Measurements from ENCODE around the gene PRRT1B. TPM values are rescaled to one million over a fixed set of nuclear protein-coding genes. Genes with fewer than 3 reads are reported as not detected.
"Not testable (repeated sequence)": the region's sequence is repeated elsewhere in the genome, so short reads cannot be mapped to it uniquely, and the experiment has no call there.

PRRT1B gene
- total RNA-seq, 1 donor from 2014 or later = not detected

DNA sequence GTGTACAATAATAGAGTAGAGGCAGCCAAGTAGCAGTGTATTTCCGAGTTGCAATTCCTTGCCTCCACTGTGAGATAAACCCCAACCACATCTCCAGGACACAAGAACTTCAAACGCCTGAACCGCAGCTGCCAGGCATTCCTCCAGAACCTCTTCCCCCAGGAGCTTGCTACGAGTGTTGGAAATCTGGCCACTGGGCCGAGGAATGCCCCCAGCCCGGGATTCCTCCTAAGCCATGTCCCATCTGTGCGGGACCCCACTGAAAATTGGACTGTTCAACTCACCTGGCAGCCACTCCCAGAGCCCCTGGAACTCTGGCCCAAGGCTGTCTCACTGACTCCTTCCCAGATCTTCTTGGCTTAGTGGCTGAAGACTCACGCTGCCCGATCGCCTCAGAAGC lies 3.9 kb downstream of the PRRT1B start:
- not testable (repeated sequence) for DNase-seq (ENCODE audit: low read depth in 2 of 2)

DNA sequence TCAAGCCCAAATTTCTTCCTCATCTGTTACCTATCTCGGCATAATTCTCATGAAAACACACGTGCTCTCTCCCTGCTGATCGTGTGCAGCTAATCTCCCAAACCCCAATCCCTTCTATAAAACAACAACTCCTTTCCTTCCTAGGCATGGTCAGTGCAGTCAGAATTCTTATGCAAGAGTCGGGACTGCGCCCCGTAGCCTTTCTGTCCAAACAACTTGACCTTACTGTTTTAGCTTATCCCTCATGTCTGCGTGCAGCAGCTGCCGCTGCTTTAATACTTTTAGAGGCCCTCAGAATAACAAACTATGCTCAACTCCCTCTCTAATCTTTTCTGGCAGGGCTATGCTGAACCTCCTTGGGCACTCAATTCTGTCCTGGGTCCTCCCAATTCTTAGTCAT lies 5.1 kb downstream of the PRRT1B start:
- DNase-seq (ENCODE audit: low read depth in 2 of 2) = not testable (repeated sequence)

DNA sequence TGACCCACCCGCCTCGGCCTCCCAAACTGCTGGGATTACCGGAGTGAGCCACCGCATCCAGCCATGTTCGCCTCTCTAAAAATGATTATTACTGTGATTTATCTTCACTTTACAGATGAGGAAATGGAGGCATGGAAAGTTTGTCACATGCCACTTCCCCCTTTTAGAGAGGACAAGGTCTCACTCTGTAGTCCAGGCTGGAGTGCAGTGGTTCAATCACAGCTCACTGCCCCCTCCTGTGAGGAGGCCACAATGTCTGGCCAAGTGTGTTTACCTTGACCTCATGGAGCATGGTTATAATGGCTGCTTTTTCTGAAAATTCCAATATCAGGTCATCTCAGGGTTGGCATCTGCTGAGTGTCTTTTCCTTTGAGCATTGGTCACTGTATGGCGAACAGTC lies 6.7 kb downstream of the PRRT1B start:
- DNase-seq (ENCODE audit: low read depth in 2 of 2) = no peak

DNA sequence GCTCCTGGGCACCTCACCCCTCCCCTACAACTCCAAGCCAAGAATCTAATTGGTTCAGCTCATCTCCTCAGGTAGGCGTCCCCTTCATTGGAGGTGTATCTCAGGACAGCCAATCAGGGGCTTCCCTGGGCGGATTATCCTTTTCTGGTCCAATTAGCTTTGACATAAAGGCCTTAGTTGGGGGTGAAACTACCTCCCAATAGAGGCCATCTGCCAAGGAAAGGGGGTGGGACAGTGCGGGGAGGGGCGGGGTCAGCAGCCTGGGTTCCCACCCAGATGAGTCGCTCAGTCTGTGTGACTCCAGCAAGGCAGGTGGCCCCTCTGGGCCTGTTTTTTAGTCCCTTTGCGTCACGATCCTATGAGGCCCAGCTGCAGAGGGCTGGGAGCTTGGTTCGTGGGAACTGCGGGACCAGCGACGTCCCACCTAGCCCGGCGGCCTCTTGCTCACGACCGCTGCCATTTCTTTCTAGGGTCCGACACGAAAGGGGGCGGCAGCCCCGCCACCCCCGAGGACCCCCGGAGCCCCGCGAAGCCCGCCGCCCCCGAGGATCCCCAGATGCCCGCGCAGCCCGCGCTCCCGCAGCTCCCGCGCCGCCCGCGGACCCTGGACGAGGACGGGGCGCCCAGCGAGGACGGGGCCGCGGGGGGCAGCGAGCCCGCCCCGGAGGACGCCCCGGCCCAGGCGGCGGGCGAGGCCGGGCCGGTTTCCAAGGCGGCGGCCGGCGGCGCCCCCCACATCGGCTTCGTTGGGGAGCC lies 8.9 kb downstream of the PRRT1B start:
- no peak for DNase-seq (ENCODE audit: low read depth in 2 of 2)

DNA sequence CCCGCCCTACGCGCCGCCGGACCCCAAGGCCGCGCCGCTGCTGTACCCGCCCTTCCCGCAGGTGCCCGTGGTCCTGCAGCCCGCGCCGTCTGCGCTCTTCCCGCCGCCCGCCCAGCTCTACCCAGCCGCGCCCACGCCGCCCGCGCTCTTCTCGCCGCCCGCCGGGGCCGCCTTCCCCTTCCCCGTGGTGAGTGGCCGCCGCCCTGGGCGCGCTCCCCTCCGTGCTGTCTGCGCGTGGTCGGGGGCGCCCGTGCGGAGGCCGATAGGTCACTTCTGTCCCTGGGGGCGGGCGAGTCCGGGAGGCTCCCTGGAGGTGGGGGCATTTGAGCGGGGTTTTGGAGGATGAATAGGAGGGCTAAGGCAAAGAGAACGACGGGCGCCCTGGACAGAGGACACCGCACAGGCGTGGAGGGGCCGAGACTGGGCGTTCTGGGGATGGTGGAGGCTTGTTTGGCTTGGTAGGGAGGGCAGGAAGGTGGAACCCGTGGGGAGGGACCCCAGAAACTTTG lies 9.6 kb downstream of the PRRT1B start:
- no peak for DNase-seq (ENCODE audit: low read depth in 2 of 2)

DNA sequence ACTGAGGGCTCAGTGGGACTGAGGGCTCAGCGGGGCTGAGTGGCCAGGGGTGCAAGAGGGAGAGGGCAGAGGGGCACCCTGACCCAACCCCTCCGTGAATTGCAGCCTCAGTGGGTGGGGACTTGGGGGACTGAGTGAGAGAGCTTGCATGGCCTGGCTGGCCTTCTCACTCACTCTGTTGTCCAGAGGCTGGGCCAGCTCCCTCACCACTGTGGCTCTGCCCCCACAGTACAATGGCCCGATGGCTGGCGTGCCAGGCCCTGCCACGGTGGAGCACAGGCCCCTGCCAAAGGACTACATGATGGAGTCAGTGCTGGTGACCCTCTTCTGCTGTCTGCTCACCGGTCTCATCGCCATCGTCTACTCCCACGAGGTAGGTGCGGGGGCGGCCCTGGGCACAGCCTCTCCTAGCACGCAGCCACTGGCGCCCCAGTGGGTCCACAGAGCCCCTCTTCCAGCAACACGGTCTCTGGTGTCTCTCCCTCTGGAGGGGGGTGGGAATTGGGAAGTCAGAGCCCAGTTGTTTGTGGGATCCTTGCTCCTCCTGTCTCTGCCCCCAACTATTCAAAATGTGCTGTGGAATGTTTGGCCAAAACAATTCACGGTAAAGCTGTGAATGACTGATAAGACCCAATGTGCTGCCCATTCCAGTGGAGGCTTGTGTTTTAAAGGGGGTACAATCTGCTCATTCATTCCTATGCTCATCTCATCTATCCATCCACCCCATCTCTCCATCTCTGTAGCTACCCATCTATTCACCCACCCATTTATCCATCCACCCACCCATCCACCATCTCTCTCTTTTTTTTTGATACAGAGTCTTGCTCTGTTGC lies 10.7 kb downstream of the PRRT1B start:
- no peak for DNase-seq (ENCODE audit: low read depth in 2 of 2)

DNA sequence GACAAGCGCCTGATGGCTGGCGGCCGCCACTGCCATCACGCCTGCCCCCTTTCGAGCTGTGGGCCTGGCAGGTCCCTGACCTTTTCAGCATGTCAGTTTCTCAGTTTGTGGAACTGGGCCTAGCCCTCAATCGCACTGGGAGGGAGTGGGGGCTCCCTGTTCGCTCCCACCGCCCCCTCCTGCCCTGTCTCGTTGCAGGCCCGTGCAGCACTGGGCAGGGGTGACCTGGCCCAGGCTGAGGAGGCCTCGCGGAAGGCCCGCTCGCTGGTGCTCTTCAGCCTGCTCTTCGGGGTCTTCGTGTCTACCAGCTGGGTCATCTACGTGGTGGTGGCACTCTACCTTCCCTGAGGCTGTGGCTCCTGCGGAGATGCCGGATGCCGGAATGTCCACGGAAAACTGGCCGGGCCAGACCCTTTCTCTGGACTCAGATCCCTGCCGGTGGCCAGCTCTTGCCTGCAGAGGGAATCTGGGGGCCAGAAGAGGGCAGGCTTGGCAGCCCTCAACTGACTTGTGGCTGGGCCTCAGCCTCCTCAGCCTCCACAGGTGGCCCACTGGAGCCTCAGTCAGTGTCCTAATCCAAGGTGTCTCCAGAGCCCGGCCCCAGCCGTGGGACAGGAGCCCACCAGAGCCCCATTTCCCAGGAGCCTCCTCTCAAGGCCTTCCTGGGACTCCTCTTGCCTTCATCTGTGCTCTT lies 12.7 kb downstream of the PRRT1B start:
- no peak for DNase-seq (ENCODE audit: low read depth in 2 of 2)

DNA sequence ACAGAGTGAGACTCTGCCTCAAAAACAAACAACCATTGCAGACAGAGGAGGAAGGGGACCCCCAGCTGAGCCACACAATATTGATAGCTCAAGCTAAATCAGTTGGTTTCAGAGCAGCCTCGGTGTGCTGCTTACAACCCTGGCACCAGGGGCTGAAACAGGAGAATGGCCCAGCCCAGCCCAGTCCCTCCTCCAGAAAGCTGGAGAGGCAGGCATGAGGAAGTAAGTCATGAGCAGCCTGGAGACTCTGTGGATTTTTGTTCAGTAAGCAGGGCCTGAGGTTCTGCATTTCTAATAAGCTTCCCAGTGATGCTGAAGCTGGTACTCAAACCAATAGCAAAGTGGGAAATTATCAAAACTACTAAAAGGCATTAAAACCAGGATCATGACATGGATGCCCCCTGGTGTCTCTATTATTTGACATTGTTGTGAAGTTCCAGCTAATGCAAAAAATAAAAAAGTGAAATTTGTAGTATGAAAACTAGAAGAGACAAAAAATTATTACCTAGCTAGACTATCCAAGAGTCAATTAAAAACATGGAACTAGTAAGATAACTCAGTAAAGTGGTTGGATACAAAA lies 14.2 kb downstream of the PRRT1B start:
- no peak for DNase-seq (ENCODE audit: low read depth in 2 of 2)

DNA sequence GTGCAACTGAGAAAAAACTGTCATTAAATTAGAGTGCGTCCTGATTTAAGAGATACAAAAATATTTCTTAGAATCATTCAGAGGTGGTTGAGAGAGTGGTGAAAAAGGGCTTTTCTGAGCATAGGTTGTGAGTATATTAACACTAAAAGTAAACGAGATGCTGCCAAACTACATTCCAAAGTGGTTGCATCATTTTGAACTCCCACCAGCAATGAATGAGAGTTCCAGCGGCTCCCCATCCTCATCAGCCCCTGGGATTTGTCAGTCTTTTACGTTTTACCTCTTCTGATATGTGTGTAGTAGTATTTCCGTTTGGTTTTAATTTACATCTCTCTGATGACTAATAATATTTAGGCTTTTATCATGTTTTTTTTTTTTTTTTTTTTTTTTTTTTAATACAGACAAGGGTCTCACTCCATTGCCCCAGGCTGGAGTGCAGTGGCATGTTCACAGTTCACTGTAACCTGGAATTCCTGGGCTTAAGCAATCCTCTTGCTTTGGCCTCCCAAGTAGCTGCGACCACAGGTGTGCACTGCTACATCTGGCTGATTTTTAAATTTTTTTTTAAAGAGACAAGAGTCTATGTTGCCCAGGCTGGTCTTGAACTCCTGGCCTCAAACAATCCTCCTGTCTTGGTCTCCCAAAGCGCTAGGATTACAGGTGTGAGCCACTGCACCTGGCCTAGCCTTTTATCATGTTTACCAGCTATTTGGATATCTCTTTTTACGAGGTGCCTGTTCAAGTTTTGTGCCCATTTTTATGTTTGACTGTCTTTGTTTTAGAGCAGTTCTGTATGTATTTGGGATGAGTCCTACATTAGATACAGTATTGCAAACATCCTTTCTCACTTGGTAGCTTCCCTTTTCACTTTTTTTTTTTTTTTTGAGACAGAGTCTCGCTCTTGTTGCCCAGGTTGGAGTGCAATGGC lies 17.0 kb downstream of the PRRT1B start:
- no peak for DNase-seq (ENCODE audit: low read depth in 2 of 2)

DNA sequence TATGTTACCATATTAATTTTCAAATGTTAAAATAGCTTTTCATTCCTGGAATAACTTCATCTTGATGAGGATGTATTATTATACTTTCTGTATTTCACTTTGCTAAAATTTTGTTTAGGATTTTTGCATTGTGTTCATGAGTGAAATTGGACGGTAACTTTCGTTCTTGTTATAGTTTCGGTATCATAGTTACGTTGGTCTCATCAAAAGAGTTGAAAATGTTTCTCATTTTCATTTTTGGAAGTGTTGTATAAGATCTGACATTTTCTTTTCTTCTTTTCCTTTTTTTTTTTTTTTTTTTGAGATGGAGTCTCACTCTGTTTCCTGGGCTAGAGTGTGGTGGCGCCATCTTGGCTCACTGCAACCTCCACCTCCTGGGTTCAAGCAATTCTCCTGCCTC lies 20.0 kb downstream of the PRRT1B start:
- no peak for DNase-seq (ENCODE audit: low read depth in 2 of 2)

DNA sequence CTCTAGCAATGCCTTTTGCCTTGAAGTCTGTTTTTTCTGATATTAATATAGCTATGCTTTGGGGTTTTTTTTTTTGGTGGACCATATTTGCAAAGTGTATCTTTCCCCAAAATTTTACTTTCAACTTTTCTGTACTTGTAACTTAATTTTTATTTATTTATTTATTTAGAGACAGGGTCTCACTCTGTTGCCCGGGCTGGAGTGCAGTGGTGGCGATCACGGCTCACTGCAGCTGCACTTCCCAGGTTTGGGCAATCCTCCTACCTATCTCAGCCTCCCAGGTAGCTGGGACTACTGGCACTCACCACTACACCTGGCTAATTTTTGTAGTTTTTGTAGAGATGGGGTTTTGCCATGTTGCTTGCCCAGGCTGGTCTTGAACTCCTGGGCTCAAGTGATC lies 20.8 kb downstream of the PRRT1B start:
- DNase-seq (ENCODE audit: low read depth in 2 of 2) = no peak

DNA sequence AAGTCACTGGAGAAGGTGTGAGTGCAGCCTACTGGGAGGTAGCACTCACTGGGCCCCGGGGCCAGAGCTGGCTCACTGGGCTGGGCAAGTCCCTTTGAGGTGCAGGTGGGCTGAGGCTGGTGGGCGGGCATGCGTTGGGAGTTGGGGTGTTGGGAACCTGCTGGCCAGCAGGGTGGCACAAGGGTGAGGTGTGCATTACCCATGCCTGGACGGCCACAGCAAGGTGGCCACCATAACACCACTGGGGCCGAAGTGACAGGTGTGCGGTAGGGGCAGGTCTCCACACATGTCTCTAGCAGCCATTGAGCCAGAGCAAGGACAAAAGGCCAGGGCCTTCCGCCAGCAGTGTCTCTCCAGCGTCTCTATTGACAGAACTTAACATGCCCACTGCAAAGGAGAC lies 22.6 kb downstream of the PRRT1B start:
- no peak for DNase-seq (ENCODE audit: low read depth in 2 of 2)

DNA sequence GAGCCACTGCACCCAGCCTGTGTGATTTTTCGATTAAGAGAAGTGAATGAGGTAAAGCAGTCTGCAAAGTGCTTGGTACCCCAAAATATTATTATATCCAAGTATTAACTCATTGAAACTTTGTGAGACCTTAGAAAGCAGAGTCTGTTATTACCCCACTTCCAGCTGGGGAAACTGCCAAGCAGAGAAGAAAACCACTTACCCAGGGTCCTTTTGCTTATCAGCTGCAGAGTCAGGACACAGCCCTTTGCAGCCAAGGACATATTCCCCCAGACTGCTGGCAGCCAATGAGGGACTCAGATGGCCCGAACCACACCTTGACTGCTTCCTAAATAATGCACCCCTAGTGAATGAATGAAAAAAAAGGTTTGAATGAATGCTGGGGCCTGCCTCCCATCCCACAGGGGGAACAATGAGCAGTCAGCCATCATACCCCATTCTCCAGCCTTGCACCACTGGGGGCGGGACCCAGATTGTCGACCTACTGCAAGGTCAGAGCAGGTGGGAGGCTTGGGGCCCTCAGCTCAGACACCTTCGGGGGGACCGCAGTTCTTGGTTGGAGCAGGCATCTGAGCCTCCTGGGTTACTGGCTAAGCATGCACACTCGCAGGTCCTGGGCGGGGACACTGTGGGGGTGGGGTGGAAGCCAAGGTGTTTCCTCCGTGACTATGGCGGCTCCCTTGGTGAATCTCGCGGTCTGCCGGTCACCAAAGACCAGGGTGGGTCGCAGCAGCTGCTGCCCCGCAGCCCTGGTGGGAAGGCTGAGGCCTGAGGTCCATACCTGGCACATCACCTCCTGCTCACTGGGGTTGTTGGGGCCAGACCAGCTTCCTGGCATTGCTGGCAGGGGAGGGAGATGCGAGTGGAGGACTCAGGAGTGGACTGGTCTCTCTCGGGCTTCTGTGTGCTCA lies 29.7 kb downstream of the PRRT1B start:
- no peak for DNase-seq (ENCODE audit: low read depth in 2 of 2)

DNA sequence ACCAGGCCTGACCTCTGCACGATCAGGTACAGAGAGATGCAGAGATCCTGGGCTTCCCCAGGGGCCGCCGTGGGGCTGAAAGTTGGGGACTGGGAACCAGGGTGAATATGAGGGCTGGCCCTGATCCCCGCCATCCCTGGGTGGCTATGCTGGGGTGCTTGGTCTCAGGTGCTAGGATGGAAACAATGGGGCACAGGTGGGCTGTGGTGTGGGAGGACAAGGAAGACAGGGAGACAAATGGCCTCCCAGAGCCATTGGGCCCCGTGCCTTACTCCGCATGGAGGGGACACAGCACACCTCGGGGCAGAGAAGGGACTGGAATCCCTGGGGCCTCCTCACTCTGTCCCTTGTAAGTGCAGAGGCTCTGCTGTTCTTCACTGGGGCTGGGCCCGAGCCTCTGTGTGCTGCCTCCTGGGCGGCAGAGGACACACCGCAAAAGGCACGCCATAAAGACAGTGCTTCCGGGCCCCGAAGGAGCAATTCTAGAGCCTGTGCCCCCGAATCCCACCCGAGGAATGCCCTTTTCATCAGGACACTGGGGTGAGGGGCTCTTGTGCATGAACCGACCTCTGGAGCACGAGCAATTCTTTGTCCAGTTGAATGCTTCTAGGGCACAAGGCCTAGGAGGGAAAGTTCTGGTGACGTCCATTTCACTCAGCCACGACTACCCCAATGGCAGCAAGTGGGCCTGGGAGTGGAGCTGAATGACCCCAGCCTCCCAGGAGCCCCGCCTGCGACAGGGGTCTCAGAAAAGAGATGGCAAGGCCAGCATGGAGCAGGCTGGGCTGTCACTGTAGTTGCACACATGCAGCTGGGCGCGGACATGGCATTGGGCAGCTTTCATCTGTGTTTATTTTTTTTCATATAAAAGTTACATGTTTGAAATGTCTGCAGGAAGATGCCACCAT lies 30.9 kb downstream of the PRRT1B start:
- no peak for DNase-seq (ENCODE audit: low read depth in 2 of 2)

DNA sequence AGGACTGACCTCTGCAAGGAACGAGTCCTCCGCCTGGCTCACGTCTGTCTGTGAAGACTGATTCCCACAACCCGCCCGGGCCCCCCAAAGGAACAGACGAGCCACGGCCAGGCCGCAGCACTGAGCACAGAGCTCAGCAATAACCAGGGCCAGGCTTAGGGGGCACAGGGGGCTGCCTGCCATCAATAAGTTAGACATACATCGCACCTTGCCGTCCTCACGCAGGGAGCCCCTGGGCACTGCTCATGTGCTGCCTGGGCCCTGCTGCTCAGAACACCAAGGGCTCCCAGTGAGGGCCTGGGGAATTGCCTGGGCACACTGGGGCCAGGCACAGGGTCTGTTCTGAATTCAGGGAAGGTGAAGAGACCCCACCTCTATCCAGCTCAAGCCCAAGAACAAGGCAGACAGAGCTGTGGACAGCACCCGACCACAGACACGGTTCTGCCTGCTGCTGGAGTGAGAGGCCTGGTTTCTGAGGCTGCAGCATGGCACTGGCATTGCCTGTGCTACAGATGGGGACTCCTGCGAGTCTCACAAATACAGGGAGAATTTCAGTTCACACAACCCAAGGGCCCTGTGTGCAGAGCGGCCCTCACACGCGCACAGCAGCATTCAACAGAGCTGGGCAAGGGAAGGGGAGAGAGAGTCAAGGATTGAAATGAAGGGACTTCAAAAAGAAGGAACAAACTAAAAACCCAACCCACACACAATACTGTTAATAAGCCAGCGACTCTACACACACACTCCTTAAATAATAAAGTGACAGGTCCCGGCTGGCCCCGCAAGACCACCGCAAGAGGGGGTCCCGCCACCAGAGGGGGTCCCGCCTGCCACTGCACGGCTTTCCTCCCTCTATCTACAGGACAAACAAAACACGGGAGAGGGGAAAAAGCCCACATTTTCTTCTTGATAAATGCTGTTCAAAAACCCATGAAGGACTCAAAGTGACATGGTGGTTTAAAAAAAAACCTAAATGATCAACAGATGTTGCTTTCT lies 32.0 kb downstream of the PRRT1B start:
- DNase-seq (ENCODE audit: low read depth in 2 of 2) = no peak

DNA sequence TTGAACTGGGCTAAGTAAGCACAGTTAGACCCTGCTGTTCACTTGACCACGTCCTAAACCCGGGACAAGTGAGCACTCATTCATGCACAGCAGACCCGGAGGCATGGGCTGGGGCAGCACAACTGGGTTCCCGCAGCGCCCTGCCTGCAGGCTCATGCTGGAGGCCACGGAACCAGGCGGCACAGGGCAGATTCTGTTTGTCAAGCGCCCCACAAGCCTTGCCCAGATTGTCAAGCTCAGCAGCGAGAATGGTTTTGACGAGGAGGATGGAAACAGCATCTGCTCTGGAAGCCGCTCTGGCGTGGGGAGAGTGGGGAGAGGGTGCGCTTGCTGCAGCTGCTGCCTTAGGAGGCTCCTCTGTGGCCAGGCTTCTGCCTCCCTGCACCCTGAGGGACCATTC lies 32.7 kb downstream of the PRRT1B start:
- DNase-seq (ENCODE audit: low read depth in 2 of 2) = no peak
